ENCODE data around the gene VDAC2. TPM values are rescaled to one million over a fixed set of nuclear protein-coding genes. Genes with fewer than 3 reads are reported as not detected.

The VDAC2 gene
- total and polyA plus RNA-seq, 10 of the 15 experiments (the other 5 are each of a cell fraction or from before 2014, with no cell fraction given): 73.4 to 294 (median 146) TPM

DNA sequence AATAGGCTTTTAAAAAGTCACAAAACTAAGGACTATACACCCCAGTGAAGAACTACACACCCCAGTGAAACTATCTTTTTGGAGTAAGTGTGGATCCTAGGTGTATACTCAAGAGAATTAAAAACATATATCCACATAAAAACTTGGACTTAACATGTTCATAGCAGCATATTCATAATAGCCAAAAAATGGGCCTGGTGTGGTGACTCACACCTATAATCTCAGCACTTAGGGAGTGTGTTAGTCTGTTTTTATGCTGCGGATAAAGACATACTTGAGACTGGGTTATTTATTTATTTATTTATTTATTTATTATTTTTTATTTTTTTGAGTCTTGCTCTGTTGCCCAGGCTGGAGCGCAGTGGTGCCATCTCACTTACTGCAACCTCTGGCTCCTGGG is 44.1 kb downstream of the VDAC2 start:
- in situ Hi-C loops (cut with MboI) (no loop called here), intact Hi-C loops (cut with micrococcal nuclease; ENCODE audit: unreplicated experiment) (no loop called here)
- no peak overlapping the region for H3K27ac ChIP-seq (ENCODE audit: control insufficient read depth, insufficient read depth)
- no peaks in the 10 kb centered on the region for H4K20me1 ChIP-seq (ENCODE audit: control insufficient read depth, insufficient read depth)
- WGBS (ENCODE audit: insufficient coverage, insufficient replicate concordance, low lambda C conversion rate, missing lambda C conversion rate): 96% methylated on average over 2 of the region's 2 CpGs
- ATAC-seq (no peak), DNase-seq (ENCODE audit: low read depth, low spot score) (no peak), FAIRE-seq (no peak)
- no peaks in the 10 kb centered on the region for H3K27me3 ChIP-seq (replicated peaks in 1 of 2; ENCODE audit: control insufficient read depth in 2 of 2, insufficient read depth in 2 of 2, low read length in 1 of 2)
- no peak overlapping the region for H2AFZ ChIP-seq (ENCODE audit: control insufficient read depth, low read depth, low read length)
- no TSS peak for BruUV-seq (replicated peaks)
- ChIA-PET CTCF (no interaction called here), RAD21 (ENCODE audit: unreplicated experiment) (no interaction called here), POLR2A (no interaction called here), SMC1A (ENCODE audit: uncharacterized antibody, unreplicated experiment) (no interaction called here)
- no peaks in the 10 kb centered on the region for H3K79me2 ChIP-seq (ENCODE audit: control insufficient read depth, insufficient read depth, low read length)
- no peaks in the 10 kb centered on the region for H3K4me1 ChIP-seq (ENCODE audit: control insufficient read depth, insufficient read depth, low read length)
- peaks cover 4% of the 10 kb centered on the region; the same call in 2 of the 3 replicates for H3K9me3 ChIP-seq (replicated peaks; ENCODE audit: control insufficient read depth, insufficient read depth, low read length)
- TF ChIP-seq MYC (IDR thresholded peaks at IDR 0.05; ENCODE audit: insufficient read depth, insufficient read length, insufficient replicate concordance, low read length, severe bottlenecking): no peak
- TF ChIP-seq CREB1 (IDR thresholded peaks at IDR 0.05; ENCODE audit: low read depth): no peak
- no peak for TF ChIP-seq ZZZ3 (IDR thresholded peaks at IDR 0.05; ENCODE audit: control insufficient read depth, insufficient read length, low read depth)
- no peak for TF ChIP-seq RAD51 (IDR thresholded peaks at IDR 0.05)
- no peak for TF ChIP-seq IKZF1 (conservative IDR thresholded peaks at IDR 0.05)
- TF ChIP-seq HSF1 (IDR thresholded peaks at IDR 0.05; ENCODE audit: low read depth, low read length): no peak
- TF ChIP-seq RB1 (IDR thresholded peaks at IDR 0.05; ENCODE audit: borderline replicate concordance): no peak
- H3K9ac ChIP-seq (ENCODE audit: control insufficient read depth, insufficient read depth, low read length): no peak overlapping the region
- no peaks in the 10 kb centered on the region for H3K36me3 ChIP-seq (ENCODE audit: control insufficient read depth in 2 of 2, insufficient read depth in 2 of 2, low read length in 1 of 2)
- no peak overlapping the region for H3K4me2 ChIP-seq (ENCODE audit: control insufficient read depth, insufficient read depth)
- H3K4me3 ChIP-seq: no peak overlapping the region

DNA sequence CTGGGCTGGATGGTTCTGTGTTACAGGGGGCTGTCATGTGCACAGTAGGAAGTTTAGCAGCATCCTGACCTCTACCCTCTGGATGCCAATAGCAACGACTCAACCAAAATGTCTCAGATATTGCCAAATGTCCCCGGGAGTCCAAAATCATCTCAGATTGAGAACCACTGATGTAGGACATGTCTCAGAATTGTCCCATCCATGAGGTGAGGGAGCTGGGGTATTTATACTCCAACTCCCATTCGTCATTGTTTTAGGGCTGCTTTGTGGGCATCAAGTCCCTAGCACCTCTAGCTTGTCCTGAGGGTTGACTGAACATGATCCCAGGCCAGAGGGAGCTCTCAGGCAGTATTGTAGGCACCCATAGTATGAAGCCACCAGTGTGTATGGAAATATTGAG is 50.4 kb downstream of the VDAC2 start:
- ChIA-PET CTCF (interaction anchor here (0.6 kb wide), 1 partner anchor 9 kb away, joined by 3 read pairs; no protein-coding TSS in a partner anchor), POLR2A (no interaction called here)
- H3K9me3 ChIP-seq (replicated peaks; ENCODE audit: control insufficient read depth, insufficient read depth, low read length): no peaks in the 10 kb centered on the region
- TF ChIP-seq RELA (IDR thresholded peaks at IDR 0.05; ENCODE audit: borderline replicate concordance, partially characterized antibody): no peak
- no peak for TF ChIP-seq SUPT20H (IDR thresholded peaks at IDR 0.05; ENCODE audit: borderline replicate concordance, control insufficient read depth, low read depth, low read length)
- no peak for TF ChIP-seq CHD4 (IDR thresholded peaks at IDR 0.05)
- TF ChIP-seq GATAD2B (conservative IDR thresholded peaks at IDR 0.05; ENCODE audit: low read depth): no peak
- TF ChIP-seq IRF4 (IDR thresholded peaks at IDR 0.05; ENCODE audit: low read depth, low read length): no peak
- TF ChIP-seq NFYA (IDR thresholded peaks at IDR 0.05; ENCODE audit: borderline replicate concordance, low read depth, low read length): no peak
- TF ChIP-seq BACH1 (IDR thresholded peaks at IDR 0.05; ENCODE audit: borderline replicate concordance): no peak
- TF ChIP-seq, protein P1, sequence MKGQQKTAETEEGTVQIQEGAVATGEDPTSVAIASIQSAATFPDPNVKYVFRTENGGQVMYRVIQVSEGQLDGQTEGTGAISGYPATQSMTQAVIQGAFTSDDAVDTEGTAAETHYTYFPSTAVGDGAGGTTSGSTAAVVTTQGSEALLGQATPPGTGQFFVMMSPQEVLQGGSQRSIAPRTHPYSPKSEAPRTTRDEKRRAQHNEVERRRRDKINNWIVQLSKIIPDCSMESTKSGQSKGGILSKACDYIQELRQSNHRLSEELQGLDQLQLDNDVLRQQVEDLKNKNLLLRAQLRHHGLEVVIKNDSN (IDR thresholded peaks at IDR 0.05; ENCODE audit: borderline replicate concordance, extremely low read length, insufficient read depth, low read depth, low read length): no peak

More for the DNA sequence above, 50.4 kb downstream of the VDAC2 start:
- Histone ChIP-seq H3K9ac (ENCODE audit: control insufficient read depth, insufficient read depth, low read length) (no peak overlapping the region), H2AFZ (ENCODE audit: control insufficient read depth, low read depth, low read length) (no peak overlapping the region), H3K79me2 (ENCODE audit: control insufficient read depth, insufficient read depth, low read length) (no peaks in the 10 kb centered on the region), H3K36me3 (ENCODE audit: control insufficient read depth in 2 of 2, insufficient read depth in 2 of 2, low read length in 1 of 2) (no peaks in the 10 kb centered on the region), H4K20me1 (ENCODE audit: control insufficient read depth, insufficient read depth) (no peaks in the 10 kb centered on the region), H3K4me2 (ENCODE audit: control insufficient read depth, insufficient read depth) (no peak overlapping the region), H3K27ac (ENCODE audit: control insufficient read depth, insufficient read depth) (no peak overlapping the region), H3K27me3 (replicated peaks in 1 of 2; ENCODE audit: control insufficient read depth in 2 of 2, insufficient read depth in 2 of 2, low read length in 1 of 2) (no peaks in the 10 kb centered on the region), H3K4me1 (ENCODE audit: control insufficient read depth, insufficient read depth, low read length) (no peaks in the 10 kb centered on the region), H3K4me3 (no peak overlapping the region)
- ChIA-PET RAD21 (ENCODE audit: unreplicated experiment) (no interaction called here), SMC1A (ENCODE audit: uncharacterized antibody, unreplicated experiment) (no interaction called here)
- no peak for FAIRE-seq
- intact Hi-C loops (cut with micrococcal nuclease; ENCODE audit: unreplicated experiment) (no loop called here), in situ Hi-C loops (cut with MboI) (no loop called here)
- ATAC-seq: no peak
- WGBS (ENCODE audit: insufficient coverage, insufficient replicate concordance, low lambda C conversion rate, missing lambda C conversion rate): 37% methylated on average over 3 of the region's 3 CpGs
- BruUV-seq (replicated peaks): no TSS peak
- no peak for DNase-seq (ENCODE audit: low read depth, low spot score)
